ENCODE results near the gene ARPC1B.

The ARPC1B gene

GRCh38 chr7:99380032-99380822 lies 5.7 kb downstream of the ARPC1B start:
- TF ChIP-seq CTCF (IDR thresholded peaks at IDR 0.05) (no peak), ZFX (IDR thresholded peaks at IDR 0.05; ENCODE audit: borderline replicate concordance) (no peak)
- peak overlapping the region; percentile 27 for H3K27ac ChIP-seq

GRCh38 chr7:99380823-99381663 lies 6.5 kb downstream of the ARPC1B start:
- no peak for TF ChIP-seq CTCF (IDR thresholded peaks at IDR 0.05)
- TF ChIP-seq ZFX (IDR thresholded peaks at IDR 0.05; ENCODE audit: borderline replicate concordance): no peak
- peak overlapping the region; percentile 27; the same call in 1 of the 2 replicates for H3K27ac ChIP-seq

GRCh38 chr7:99381664-99382075 lies 7.1 kb downstream of the ARPC1B start:
- TF ChIP-seq ZFX (IDR thresholded peaks at IDR 0.05; ENCODE audit: borderline replicate concordance) (no peak), CTCF (IDR thresholded peaks at IDR 0.05) (no peak)
- H3K27ac ChIP-seq: no peak overlapping the region

GRCh38 chr7:99383203-99383602 lies 8.7 kb downstream of the ARPC1B start:
- TF ChIP-seq CTCF (IDR thresholded peaks at IDR 0.05) (no peak), ZFX (IDR thresholded peaks at IDR 0.05; ENCODE audit: borderline replicate concordance) (no peak)
- H3K27ac ChIP-seq: no peak overlapping the region

- H3K27ac ChIP-seq: 0 out of 2 replicates have a peak overlapping the region, but pooled peaks have one; percentile 5
- TF ChIP-seq CTCF (IDR thresholded peaks at IDR 0.05) (no peak), ZFX (IDR thresholded peaks at IDR 0.05; ENCODE audit: borderline replicate concordance) (no peak)
Measured at GRCh38 chr7:99383791-99384370, 9.4 kb downstream of the ARPC1B start.

- TF ChIP-seq ZFX (IDR thresholded peaks at IDR 0.05; ENCODE audit: borderline replicate concordance) (no peak), CTCF (IDR thresholded peaks at IDR 0.05) (no peak)
- H3K27ac ChIP-seq: 0 out of 2 replicates have a peak overlapping the region, but pooled peaks have one; percentile 5
Measured at GRCh38 chr7:99384523-99384922, 10.0 kb downstream of the ARPC1B start.

All from 22Rv1 (cell line).